ENCODE data around the gene FMOD.

Gene FMOD

GRCh38 chr1:203291201-203292096 lies 59.5 kb downstream of the FMOD start:
- Histone ChIP-seq H3K9me3 (ENCODE audit: control insufficient read depth, insufficient read depth, low read depth, low read length) (no peaks in the 10 kb centered on the region), H3K27ac (ENCODE audit: low read depth, low read length) (no peak overlapping the region), H3K36me3 (ENCODE audit: control insufficient read depth, insufficient read depth, low read length) (no peaks in the 10 kb centered on the region), H3K4me1 (ENCODE audit: control insufficient read depth, insufficient read depth, low read length) (peaks cover 51% of the 10 kb centered on the region), H3K4me3 (ENCODE audit: low read depth, low read length) (no peak overlapping the region), H3K27me3 (ENCODE audit: control insufficient read depth, insufficient read depth, low read length) (peaks cover 39% of the 10 kb centered on the region), H3K9ac (ENCODE audit: low read length) (no peak overlapping the region)
